Nephron progenitor cell (in vitro differentiated cells): ENCODE measurements around the gene FAM78A.
A peak's percentile ranks its signal among the peaks of the same experiment; 100 is the strongest.
"Not testable (repeated sequence)": the region's sequence is repeated elsewhere in the genome, so short reads cannot be mapped to it uniquely, and the experiment has no call there.

ENCODE experiments used
- DNase-seq: peaks from one replicate; pipeline ENCODE4 v3.0.0; 2021
- H3K27ac Mint-ChIP-seq: 2 replicates; pipeline ENCODE4 v1.8.0; 2021; ENCODE audit warnings: mild to moderate bottlenecking, moderate library complexity, mixed read lengths
- H3K27me3 Mint-ChIP-seq: 2 replicates; pipeline ENCODE4 v1.8.0; 2021; ENCODE audit warnings: mild to moderate bottlenecking, low read depth, mixed read lengths; ENCODE audit not compliant: poor library complexity
- H3K36me3 Mint-ChIP-seq: 2 replicates; pipeline ENCODE4 v1.8.0; 2021; ENCODE audit warnings: low read depth, mixed read lengths
- H3K4me1 Mint-ChIP-seq: 2 replicates; pipeline ENCODE4 v1.8.0; 2021; ENCODE audit warnings: mixed read lengths
- H3K4me3 Mint-ChIP-seq: 2 replicates; pipeline ENCODE4 v1.8.0; 2021; ENCODE audit warnings: mild to moderate bottlenecking, moderate library complexity, mixed read lengths
- H3K9me3 Mint-ChIP-seq: 2 replicates; pipeline ENCODE4 v1.8.0; 2021; ENCODE audit warnings: mild to moderate bottlenecking, moderate library complexity, mixed read lengths
- TF ChIP-seq, protein P1 (sequence below): fragments of 200-600 bp; sonication (generic); IDR thresholded peaks from 2 replicates; pipeline ENCODE4 v1.5.0; 2021; ENCODE audit warnings: antibody characterized with exemption

The FAM78A gene

DNA sequence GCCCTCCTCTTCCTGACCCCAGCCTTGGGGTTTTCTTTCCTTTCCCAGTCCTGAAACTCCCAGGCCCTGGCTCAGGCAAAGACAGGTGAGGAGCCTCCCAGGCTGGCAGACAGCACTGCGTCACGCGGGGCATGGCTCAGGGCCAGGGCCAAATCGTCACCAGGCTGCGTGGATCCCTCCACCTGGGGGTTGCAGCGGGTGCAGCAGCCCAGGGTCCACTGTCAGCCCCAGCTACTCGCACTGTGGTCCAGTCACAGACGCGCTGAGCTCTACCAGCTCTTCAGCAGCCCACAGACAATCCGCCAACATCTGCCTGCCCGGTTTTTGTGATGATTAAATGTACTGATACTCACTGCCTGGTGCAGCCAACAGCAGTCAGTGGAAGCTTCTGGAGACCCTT lies 12.1 kb downstream of the FAM78A start:
- H3K9me3 Mint-ChIP-seq = no peaks in the 10 kb centered on the region
- peaks cover 6% of the 10 kb centered on the region for H3K27me3 Mint-ChIP-seq
- peaks cover 8% of the 10 kb centered on the region for H3K36me3 Mint-ChIP-seq
- H3K4me1 Mint-ChIP-seq = peaks cover 52% of the 10 kb centered on the region
- H3K4me3 Mint-ChIP-seq = no peak overlapping the region
- peak overlapping the region; percentile 25 for H3K27ac Mint-ChIP-seq
- TF ChIP-seq, protein P1, sequence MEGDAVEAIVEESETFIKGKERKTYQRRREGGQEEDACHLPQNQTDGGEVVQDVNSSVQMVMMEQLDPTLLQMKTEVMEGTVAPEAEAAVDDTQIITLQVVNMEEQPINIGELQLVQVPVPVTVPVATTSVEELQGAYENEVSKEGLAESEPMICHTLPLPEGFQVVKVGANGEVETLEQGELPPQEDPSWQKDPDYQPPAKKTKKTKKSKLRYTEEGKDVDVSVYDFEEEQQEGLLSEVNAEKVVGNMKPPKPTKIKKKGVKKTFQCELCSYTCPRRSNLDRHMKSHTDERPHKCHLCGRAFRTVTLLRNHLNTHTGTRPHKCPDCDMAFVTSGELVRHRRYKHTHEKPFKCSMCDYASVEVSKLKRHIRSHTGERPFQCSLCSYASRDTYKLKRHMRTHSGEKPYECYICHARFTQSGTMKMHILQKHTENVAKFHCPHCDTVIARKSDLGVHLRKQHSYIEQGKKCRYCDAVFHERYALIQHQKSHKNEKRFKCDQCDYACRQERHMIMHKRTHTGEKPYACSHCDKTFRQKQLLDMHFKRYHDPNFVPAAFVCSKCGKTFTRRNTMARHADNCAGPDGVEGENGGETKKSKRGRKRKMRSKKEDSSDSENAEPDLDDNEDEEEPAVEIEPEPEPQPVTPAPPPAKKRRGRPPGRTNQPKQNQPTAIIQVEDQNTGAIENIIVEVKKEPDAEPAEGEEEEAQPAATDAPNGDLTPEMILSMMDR = no peak
- DNase-seq = no peak

GRCh38 chr9:131263701-131264100 lies 12.6 kb downstream of the FAM78A start:
- peaks cover 47% of the 10 kb centered on the region for H3K4me1 Mint-ChIP-seq
- H3K27me3 Mint-ChIP-seq = peaks cover 6% of the 10 kb centered on the region
- no peak for DNase-seq
- no peaks in the 10 kb centered on the region for H3K9me3 Mint-ChIP-seq
- peaks cover 8% of the 10 kb centered on the region for H3K36me3 Mint-ChIP-seq
- H3K27ac Mint-ChIP-seq = peak overlapping the region; percentile 59
- TF ChIP-seq, protein P1 = no peak
- no peak overlapping the region for H3K4me3 Mint-ChIP-seq

DNA sequence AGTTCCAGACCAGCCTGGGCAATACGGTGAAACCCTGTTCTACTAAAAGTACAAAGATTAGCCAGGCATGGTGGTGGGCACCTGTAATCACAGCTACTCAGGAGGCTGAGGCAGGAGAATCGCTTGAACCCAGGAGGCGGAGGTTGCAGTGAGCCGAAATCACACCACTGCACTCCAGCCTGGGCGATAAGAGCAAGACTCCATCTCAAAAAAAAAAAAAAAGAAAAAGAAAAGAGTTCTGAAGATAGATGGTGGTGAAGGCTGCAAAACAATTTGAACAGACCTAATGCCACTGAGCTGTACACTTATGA lies 13.3 kb downstream of the FAM78A start:
- DNase-seq, H3K9me3 Mint-ChIP-seq: not testable (repeated sequence)

DNA sequence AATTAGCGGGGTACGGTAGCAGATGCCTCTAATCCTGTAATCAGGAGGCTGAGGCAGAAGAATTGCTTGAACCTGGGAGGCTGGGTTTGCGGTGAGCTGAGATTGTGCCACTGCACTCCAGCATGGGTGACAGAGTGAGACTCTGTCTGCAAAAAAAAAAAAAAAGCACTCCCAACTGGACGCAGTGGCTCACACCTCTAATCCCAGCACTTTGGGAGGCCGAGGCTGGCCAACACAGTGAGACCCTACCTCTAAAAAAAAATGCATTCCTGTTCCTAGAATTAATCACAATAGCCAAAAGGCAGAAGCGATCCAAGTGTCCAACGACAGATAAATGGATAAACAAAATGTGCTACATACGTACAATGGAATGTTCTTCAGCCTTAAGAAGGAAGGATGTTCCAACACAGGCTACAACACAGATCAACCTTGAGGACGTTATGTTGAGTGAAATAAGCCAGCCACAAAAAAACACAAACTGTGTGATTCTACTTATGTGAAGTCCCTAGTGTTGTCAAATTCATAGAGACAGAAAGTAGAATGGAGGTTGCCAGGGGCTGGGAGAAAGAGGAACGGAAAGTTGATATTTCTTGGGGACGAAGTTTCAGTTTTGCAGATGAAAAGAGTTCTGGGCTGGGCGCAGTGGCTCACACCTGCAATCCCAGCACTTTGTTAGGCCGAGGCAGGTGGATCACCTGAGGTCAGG lies 13.8 kb downstream of the FAM78A start:
- Mint-ChIP-seq H3K27me3 (peaks cover 11% of the 10 kb centered on the region), H3K4me1 (peaks cover 45% of the 10 kb centered on the region), H3K4me3 (no peak overlapping the region), H3K9me3 (no peaks in the 10 kb centered on the region), H3K27ac (no peak overlapping the region), H3K36me3 (peaks cover 8% of the 10 kb centered on the region)
- no peak for DNase-seq
- TF ChIP-seq, protein P1 = no peak

More for the DNA sequence above, 13.3 kb downstream of the FAM78A start:
- not testable (repeated sequence) for H3K36me3 Mint-ChIP-seq, H3K27me3 Mint-ChIP-seq, H3K4me3 Mint-ChIP-seq, H3K27ac Mint-ChIP-seq
- peaks cover 42% of the 10 kb centered on the region for H3K4me1 Mint-ChIP-seq

- Mint-ChIP-seq H3K9me3 (no peaks in the 10 kb centered on the region), H3K27me3 (peaks cover 11% of the 10 kb centered on the region), H3K36me3 (peaks cover 8% of the 10 kb centered on the region), H3K27ac (no peak overlapping the region), H3K4me1 (peaks cover 35% of the 10 kb centered on the region), H3K4me3 (no peak overlapping the region)
- TF ChIP-seq, protein P1 = no peak
- no peak for DNase-seq
Observed at GRCh38 chr9:131260751-131261452, 15.4 kb downstream of the FAM78A start.

DNA sequence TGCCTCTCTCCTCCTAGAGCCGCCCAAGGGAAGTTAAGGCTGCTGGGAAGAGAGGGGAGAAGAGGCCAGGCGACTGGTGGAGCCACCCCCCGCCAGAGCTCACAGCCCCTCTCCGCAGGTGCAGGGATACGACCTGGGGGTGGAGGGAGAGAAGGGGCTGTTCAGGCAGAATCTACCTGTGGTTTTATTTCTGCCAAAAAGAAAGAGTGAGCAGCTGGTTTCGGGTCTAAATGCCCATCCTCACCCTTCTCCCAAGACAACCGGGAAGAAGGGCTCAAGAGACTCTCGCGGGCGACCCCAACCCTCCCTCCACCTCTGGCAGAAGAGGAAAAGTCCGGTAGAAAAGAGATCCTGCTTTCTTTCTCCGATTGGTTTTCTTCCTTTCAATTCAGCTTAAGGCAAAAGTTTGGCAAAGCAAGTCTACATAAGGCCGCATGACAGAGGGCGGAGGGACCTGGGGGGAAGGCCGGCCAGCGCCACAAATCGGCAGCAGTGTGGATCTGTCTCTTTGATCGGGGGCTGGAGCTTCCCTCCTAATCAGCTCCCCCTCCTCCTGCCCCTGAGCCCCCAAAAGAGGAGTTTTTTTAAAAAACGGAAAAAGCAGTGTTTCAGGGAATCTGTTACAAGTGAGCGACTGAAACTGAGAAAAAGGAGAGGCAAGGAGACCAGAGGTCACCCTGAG lies 16.3 kb downstream of the FAM78A start:
- Mint-ChIP-seq H3K4me3 (no peak overlapping the region), H3K27ac (no peak overlapping the region), H3K9me3 (no peaks in the 10 kb centered on the region), H3K27me3 (peaks cover 11% of the 10 kb centered on the region), H3K4me1 (peaks cover 36% of the 10 kb centered on the region), H3K36me3 (peaks cover 8% of the 10 kb centered on the region)
- no peak for DNase-seq
- TF ChIP-seq, protein P1 = no peak
